Astrocyte of the spinal cord (primary cell): Measurements from ENCODE around the gene LAMA5.
A peak's percentile ranks its signal among the peaks of the same experiment; 100 is the strongest.

ENCODE experiments used
- DNase-seq: peaks from one replicate; pipeline ENCODE4 v3.0.0; 2011; ENCODE audit warnings: low read depth, low spot score
- H3K4me3 ChIP-seq: 2 replicates; pipeline ENCODE4 v1.5.1; 2011; ENCODE audit warnings: low read depth, mild to moderate bottlenecking, low read length, moderate library complexity
- in situ Hi-C: cut with HindIII; loops from 2 replicates; pipeline ENCODE4 v1.10.0; 2017; ENCODE audit warnings: low sequenced_read_pairs
- TF ChIP-seq, protein P1 (sequence below): IDR thresholded peaks from 2 replicates; pipeline ENCODE4 v1.5.1; 2012; ENCODE audit warnings: low read depth, mild to moderate bottlenecking, low read length, inconsistent platforms

LAMA5 gene

DNA sequence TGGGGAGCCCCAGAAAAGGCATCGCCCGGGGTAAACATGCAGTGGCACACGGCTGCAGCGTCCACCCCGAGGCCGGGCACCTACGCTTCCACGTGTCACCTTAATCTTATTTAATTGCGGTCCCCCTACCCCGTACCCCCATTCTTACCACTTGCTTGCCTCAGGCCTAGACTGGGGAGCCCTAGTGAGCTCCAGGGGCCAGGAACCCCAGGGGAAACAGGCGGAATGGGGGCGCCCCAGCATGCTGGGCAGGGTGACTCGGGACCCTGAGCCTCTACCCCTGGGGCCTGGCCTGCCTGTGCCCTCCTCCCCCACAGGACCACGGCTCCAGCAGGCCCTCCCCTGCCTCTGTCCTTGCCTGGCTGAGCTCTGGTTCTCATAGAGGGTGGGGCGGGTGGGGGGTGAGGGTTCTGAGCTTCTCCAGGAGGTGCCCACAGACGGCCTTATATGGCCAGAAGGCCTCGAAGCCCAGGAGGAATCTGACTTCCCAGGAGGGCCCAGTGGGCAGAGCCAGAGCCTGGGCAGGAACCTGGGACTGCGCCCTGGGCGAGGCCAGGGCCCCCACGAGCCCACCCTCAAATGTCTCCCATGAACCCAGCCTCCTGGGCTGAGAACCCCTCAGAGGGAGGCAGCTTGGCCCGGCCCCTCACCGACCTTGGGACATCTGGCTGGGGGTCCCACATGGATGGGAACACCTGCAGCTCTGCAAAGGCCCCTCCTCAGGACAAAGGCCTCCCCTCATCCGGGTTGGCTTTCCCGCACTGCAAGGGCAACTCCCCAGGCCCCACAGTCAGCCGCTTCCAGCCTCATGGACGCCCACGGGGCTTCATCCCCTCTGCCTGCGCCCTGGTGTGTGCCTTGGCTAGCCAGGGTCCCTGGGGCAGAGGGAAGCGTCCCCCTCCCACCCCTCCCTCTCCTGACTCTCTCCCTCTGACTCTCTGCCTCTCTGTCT lies 5.2 kb upstream of the LAMA5 start:
- TF ChIP-seq, protein P1, sequence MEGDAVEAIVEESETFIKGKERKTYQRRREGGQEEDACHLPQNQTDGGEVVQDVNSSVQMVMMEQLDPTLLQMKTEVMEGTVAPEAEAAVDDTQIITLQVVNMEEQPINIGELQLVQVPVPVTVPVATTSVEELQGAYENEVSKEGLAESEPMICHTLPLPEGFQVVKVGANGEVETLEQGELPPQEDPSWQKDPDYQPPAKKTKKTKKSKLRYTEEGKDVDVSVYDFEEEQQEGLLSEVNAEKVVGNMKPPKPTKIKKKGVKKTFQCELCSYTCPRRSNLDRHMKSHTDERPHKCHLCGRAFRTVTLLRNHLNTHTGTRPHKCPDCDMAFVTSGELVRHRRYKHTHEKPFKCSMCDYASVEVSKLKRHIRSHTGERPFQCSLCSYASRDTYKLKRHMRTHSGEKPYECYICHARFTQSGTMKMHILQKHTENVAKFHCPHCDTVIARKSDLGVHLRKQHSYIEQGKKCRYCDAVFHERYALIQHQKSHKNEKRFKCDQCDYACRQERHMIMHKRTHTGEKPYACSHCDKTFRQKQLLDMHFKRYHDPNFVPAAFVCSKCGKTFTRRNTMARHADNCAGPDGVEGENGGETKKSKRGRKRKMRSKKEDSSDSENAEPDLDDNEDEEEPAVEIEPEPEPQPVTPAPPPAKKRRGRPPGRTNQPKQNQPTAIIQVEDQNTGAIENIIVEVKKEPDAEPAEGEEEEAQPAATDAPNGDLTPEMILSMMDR, result no peak
- DNase-seq, result no peak
- H3K4me3 ChIP-seq, result no peak overlapping the region
- in situ Hi-C loops, result no loop called here

DNA sequence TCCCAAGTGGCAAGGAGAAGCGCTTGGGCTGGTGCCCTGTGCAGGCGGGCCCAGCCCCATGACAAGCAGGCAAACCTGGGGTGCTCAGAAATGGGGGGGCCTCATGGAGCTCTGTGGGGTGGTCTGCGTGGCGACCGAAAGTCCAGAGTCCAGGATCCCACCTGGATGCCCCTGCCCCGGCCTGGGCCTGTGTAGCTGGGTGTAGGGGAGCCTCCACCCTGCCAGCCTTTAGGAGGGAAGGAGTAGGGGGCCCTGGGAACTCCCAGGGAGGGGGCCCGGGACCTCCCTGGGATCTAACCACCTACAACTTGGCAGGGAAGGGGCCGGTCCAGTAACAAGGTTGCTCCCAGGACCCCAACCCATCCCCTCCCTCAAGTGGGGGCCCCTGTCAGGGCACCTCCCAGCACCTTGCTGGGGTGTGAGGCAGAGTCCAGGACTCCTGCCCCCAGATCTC lies 4.5 kb upstream of the LAMA5 start:
- no peak for DNase-seq
- H3K4me3 ChIP-seq, result no peak overlapping the region
- in situ Hi-C loops, result no loop called here
- TF ChIP-seq, protein P1, result no peak

DNA sequence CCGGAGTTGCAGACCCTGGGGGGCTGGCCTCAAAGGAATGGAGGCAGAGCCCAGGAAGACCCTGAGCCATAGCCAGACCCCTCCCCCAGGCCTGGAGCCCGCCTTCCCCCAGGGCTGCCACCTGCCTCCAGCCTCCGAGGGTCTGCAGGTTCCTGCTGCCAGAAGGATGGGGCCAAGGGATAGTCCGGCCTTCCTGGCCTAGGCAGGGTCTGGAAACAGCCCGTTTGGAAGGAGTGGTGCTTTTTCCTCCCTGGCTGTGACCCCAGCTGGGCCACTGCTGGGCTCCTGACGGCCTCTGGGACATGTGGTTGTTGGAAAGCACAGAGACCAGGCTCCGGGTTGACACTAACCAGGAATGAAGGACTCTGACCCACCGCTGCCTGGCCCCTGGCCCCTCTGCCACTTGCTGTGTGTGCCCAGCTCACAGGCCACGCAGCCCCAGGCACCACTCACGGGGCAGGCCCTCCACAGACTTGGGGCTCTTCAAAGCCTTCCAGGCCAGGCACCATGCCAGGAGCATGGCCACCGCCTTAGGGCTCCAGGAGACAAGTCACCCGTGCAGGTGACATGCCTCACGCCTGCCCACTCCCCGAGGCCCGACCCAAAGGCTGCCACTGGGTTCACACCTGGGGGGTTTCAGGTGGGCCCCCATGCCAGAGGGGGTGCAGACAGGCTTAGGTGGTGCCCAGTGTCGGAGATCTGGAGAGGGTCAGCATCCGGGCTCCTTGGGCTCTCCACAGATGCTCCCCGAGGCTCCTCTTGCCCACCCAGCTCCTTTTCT lies 3.9 kb upstream of the LAMA5 start:
- no peak overlapping the region for H3K4me3 ChIP-seq
- no peak for DNase-seq
- in situ Hi-C loops, result no loop called here
- TF ChIP-seq, protein P1, result no peak

DNA sequence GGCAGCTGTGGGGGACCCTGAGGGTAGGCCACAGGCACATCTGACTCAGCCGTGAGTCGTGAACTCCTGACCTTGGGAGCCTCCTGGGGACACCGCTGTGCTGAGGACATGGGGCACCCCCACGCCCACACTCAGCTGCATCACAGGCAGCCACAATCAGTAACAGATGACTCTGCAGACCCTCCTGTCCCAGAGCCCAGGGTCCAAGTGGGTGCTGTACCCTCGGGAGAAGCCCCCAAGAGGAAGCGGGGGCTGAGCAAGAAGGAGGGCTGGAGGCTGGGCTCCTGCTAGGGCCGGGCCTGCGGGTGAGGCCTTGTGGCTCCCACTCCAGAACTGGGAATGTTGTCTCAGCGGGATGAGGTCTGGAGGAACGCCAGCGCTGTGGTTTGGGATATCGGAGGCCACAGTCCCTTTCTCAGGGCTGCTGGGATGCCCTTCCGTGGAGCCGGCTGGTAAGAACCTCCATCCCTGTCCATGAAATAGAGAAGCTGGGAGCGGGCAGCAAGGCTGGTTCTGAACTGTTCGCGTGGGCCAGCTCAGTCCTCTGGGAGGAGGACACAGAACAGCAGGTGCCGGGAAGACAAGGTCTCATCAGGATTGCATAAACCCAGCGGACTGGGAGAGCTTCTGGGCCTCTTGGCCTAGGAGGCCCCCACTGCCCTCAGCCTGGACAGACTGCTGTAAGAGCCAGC lies 3.1 kb upstream of the LAMA5 start:
- in situ Hi-C loops, result no loop called here
- TF ChIP-seq, protein P1, result no peak
- H3K4me3 ChIP-seq, result no peak overlapping the region
- peak; percentile 78 for DNase-seq

DNA sequence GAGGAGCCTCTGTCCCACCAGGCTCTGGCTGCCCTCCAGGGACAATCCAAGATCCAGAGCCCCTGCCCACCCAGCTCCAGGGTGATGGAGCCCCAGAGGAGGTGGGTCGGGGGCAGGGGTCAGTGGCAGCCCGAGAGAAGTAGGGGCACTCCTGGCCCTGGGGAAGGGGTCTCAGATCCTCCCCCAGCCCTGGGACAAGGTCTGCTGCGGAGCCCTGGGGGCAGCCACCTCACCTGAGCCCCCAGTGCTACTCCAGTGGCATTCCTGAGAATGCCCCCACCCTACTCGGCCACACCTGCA lies 2.7 kb upstream of the LAMA5 start:
- no peak overlapping the region for H3K4me3 ChIP-seq
- in situ Hi-C loops, result no loop called here
- TF ChIP-seq, protein P1, result no peak
- no peak for DNase-seq
